ENCODE measurements around the gene HES1.

DNA sequence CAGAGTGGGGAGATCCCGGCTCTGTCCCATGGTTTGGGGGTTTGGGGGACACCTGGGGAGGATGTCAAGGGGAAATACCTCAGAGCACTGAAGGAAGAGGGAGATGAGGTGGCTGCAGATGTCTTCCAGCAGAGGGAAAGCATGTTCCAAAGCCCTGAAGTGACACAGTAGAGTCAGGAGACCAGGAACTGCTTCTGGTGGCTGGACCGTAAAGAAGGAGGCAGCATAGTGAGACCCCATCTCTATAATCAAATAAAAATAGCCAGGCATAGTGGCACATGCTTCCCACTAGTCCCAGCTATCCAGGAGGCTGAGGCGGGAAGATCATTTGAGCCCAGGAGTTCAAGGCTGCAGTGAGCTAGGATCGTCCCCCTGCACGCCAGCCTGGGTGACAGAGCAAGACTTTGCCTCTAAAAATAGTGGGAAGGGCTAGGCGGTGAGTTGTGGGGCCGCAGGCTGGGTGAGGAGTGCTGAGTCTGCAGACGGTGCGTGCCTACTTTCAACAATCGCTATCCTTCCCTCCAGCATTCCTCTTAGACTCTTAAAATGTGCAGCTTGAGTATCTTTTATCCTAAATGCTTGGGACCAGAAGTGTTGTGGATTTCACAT is 26.2 kb downstream of the HES1 start:
- TF ChIP-seq, protein P1, sequence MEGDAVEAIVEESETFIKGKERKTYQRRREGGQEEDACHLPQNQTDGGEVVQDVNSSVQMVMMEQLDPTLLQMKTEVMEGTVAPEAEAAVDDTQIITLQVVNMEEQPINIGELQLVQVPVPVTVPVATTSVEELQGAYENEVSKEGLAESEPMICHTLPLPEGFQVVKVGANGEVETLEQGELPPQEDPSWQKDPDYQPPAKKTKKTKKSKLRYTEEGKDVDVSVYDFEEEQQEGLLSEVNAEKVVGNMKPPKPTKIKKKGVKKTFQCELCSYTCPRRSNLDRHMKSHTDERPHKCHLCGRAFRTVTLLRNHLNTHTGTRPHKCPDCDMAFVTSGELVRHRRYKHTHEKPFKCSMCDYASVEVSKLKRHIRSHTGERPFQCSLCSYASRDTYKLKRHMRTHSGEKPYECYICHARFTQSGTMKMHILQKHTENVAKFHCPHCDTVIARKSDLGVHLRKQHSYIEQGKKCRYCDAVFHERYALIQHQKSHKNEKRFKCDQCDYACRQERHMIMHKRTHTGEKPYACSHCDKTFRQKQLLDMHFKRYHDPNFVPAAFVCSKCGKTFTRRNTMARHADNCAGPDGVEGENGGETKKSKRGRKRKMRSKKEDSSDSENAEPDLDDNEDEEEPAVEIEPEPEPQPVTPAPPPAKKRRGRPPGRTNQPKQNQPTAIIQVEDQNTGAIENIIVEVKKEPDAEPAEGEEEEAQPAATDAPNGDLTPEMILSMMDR (IDR thresholded peaks at IDR 0.05; ENCODE audit: insufficient read depth, low read length, poor library complexity, severe bottlenecking): no peak
- TF ChIP-seq EZH2phosphoT487 (conservative IDR thresholded peaks at IDR 0.05; ENCODE audit: low read length): no peak

All from SU-DHL-6 (cell line).